Ascending aorta (tissue), 2 donors: Measurements from ENCODE around the gene TNNI3K. TPM values are rescaled to one million over a fixed set of nuclear protein-coding genes. Genes with fewer than 3 reads are reported as not detected.

ENCODE experiments used
- DNase-seq, 2 donors: peaks; one replicate each; pipeline ENCODE4 v3.0.0-alpha.2; 2019; ENCODE audit warnings: low spot score in 2 of 2
- H3K27ac ChIP-seq, 2 donors: fragments of 200-600 bp; sonication (generic); one replicate each; pipeline ENCODE4 v1.5.1; 2016 to 2017; ENCODE audit warnings: mild to moderate bottlenecking in 1 of 2
- H3K27me3 ChIP-seq: fragments of 200-600 bp; sonication (generic); one replicate; pipeline ENCODE4 v1.5.1; 2017
- H3K36me3 ChIP-seq, 2 donors: fragments of 200-600 bp; sonication (generic); one replicate each; pipeline ENCODE4 v1.5.1; 2016
- H3K4me1 ChIP-seq, 2 donors: fragments of 200-600 bp; sonication (generic); one replicate each; pipeline ENCODE4 v1.5.1; 2016 to 2017; ENCODE audit warnings: mild to moderate bottlenecking in 1 of 2
- H3K4me3 ChIP-seq, 2 donors: fragments of 200-600 bp; sonication (generic); one replicate each; pipeline ENCODE4 v1.5.1; 2016 to 2017; ENCODE audit warnings: mild to moderate bottlenecking in 1 of 2
- H3K9me3 ChIP-seq, 2 donors: fragments of 200-600 bp; sonication (generic); one replicate each; pipeline ENCODE4 v1.5.1; 2016
- CTCF ChIP-seq, 3 experiments: fragments of 200-600 bp in 2 of 3; fragments of 450-650 bp in 1 of 3; sonication (generic) in 2 of 3; IDR thresholded peaks; one replicate each; pipeline ENCODE4 v1.5.1; 2016 to 2019; ENCODE audit warnings: antibody characterized with exemption in 3 of 3, mild to moderate bottlenecking in 1 of 3, moderate library complexity in 1 of 3
- intact Hi-C: fragments of 100-400 bp; cut with DNase I; formaldehyde crosslinking; loops from one replicate; pipeline ENCODE4 v1.15.1; 2023
- total RNA-seq: library from RNA; depleted of rRNA; stranded (reverse); fragments of >200 nt; gene quantifications from one replicate; pipeline ENCODE4 v1.1.0, GENCODE V29; 2016

Gene TNNI3K
- total RNA-seq, 1 donor from 2014 or later, result 3.9 TPM

- no peak overlapping the region for H3K27ac ChIP-seq
- DNase-seq, result no peak
- H3K4me3 ChIP-seq, result no peak overlapping the region
- no peaks in the 10 kb centered on the region for H3K4me1 ChIP-seq
- H3K36me3 ChIP-seq, result no peaks in the 10 kb centered on the region
- intact Hi-C loops, result no loop called here
- TF ChIP-seq CTCF (IDR thresholded peaks at IDR 0.05), result no peak
- no peaks in the 10 kb centered on the region for H3K27me3 ChIP-seq
- no peaks in the 10 kb centered on the region for H3K9me3 ChIP-seq
Measured at GRCh38 chr1:74333244-74333643, 98.1 kb downstream of the TNNI3K start.

- Histone ChIP-seq H3K9me3 (no peaks in the 10 kb centered on the region), H3K27me3 (no peaks in the 10 kb centered on the region), H3K27ac (no peak overlapping the region), H3K4me1 (no peaks in the 10 kb centered on the region), H3K36me3 (no peaks in the 10 kb centered on the region), H3K4me3 (no peak overlapping the region)
- no peak for DNase-seq
- TF ChIP-seq CTCF (IDR thresholded peaks at IDR 0.05), result no peak
- intact Hi-C loops, result no loop called here
Measured at GRCh38 chr1:74334147-74334546, 99.0 kb downstream of the TNNI3K start.

DNA sequence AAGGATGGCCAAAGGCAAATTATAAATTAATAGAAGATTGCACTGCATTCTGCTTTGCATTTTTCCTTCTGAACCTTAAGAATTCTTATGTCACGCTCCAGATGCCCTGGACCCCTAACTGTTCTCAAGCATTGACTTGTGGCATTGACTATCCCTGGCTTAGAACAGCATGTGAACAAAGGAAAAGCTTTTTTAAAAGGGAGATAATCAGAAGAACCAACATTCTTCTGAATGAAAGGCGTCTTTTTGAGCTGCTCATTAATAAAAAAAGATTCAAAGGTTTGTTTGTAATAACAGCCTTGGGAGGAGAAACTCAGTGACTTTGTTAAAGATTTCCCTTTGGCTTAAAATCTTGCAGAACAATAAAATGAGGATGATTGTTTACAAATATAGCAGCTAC, 105.5 kb downstream of the TNNI3K start:
- H3K36me3 ChIP-seq, result no peaks in the 10 kb centered on the region

DNA sequence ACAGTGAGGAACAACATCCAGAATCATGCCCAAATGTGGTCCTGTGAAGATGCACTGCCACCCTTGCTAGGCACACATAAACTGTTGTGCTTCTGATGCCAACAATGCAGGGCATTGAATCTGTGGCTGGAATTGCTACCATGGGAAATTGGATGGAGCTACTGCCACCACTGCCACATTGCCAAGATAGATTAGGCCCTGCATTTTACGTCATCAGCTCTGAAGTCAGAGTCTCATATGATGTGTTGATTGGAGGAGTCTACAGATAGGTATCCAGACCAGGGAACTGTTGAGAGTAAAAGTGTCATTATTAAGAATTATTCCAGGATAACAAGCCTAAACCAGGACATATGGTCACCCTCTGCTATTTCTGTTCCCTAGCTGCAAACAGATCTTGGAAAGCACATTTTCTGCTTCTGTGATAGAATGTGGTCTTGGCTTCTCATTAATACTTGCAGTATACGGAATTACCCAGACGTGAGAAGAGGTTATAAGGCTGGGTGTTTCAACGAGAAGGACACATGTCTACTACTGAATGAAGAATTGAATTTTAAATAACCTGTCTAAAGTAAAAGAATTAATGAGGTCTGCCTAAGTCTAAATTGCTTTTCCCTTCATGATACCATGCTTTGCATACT, 106.6 kb downstream of the TNNI3K start:
- intact Hi-C loops, result no loop called here
- Histone ChIP-seq H3K27me3 (no peaks in the 10 kb centered on the region), H3K9me3 (no peaks in the 10 kb centered on the region), H3K27ac (no peak overlapping the region), H3K4me1 (no peaks in the 10 kb centered on the region), H3K36me3 (no peaks in the 10 kb centered on the region), H3K4me3 (no peak overlapping the region)
- TF ChIP-seq CTCF (IDR thresholded peaks at IDR 0.05), result no peak
- no peak for DNase-seq

More for the DNA sequence above, 105.5 kb downstream of the TNNI3K start:
- Histone ChIP-seq H3K27me3 (no peaks in the 10 kb centered on the region), H3K27ac (no peak overlapping the region), H3K4me1 (no peaks in the 10 kb centered on the region), H3K4me3 (no peak overlapping the region), H3K9me3 (no peaks in the 10 kb centered on the region)
- intact Hi-C loops, result no loop called here
- TF ChIP-seq CTCF (IDR thresholded peaks at IDR 0.05), result no peak
- no peak for DNase-seq

GRCh38 chr1:74343216-74343615, 108.0 kb downstream of the TNNI3K start:
- intact Hi-C loops, result no loop called here
- Histone ChIP-seq H3K27ac (no peak overlapping the region), H3K9me3 (no peaks in the 10 kb centered on the region), H3K27me3 (no peaks in the 10 kb centered on the region), H3K4me3 (no peak overlapping the region), H3K36me3 (no peaks in the 10 kb centered on the region), H3K4me1 (no peaks in the 10 kb centered on the region)
- DNase-seq, result no peak
- TF ChIP-seq CTCF (IDR thresholded peaks at IDR 0.05), result no peak

DNA sequence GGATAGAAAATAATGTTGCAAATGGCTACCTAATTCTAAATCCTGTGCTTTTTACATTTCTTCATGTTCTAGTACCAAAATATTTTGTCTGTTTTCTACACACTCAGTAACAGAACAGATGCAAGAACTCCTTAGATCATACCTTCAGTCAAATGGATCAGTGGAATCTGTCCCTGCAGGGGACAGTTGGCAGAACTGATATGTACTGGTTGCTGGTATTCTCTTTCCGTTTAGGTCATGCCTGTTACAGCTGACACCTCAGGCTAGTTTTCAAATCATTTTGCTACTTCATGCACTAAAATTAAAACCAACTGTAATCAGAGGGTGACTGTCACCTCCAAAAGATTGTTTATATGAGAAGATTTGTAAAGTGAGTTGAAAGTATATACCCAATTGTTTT, 109.2 kb downstream of the TNNI3K start:
- Histone ChIP-seq H3K36me3 (no peaks in the 10 kb centered on the region), H3K4me1 (no peaks in the 10 kb centered on the region), H3K27me3 (no peaks in the 10 kb centered on the region), H3K9me3 (no peaks in the 10 kb centered on the region), H3K4me3 (no peak overlapping the region), H3K27ac (no peak overlapping the region)
- no peak for TF ChIP-seq CTCF (IDR thresholded peaks at IDR 0.05)
- intact Hi-C loops, result no loop called here
- DNase-seq, result no peak
